Neural crest cell (in vitro differentiated cells): ENCODE results near the gene AP3M1. TPM values are rescaled to one million over a fixed set of nuclear protein-coding genes. Genes with fewer than 3 reads are reported as not detected.

Experiments
- DNase-seq: peaks from one replicate; pipeline ENCODE4 v3.0.0; 2021; ENCODE audit warnings: low read depth, mixed read lengths, low spot score
- H3K27ac Mint-ChIP-seq: one replicate; pipeline ENCODE4 v1.8.0; 2021; ENCODE audit warnings: mild to moderate bottlenecking, mixed read lengths; ENCODE audit not compliant: unreplicated experiment
- H3K27me3 Mint-ChIP-seq: 2 replicates; pipeline ENCODE4 v1.8.0; 2021; ENCODE audit warnings: low read depth, mild to moderate bottlenecking, mixed read lengths
- H3K36me3 Mint-ChIP-seq: 2 replicates; pipeline ENCODE4 v1.8.0; 2021; ENCODE audit warnings: low read depth, mild to moderate bottlenecking, mixed read lengths
- H3K4me1 Mint-ChIP-seq: 2 replicates; pipeline ENCODE4 v1.8.0; 2021; ENCODE audit warnings: mixed read lengths
- H3K4me3 Mint-ChIP-seq: one replicate; pipeline ENCODE4 v1.8.0; 2021; ENCODE audit warnings: mild to moderate bottlenecking, mixed read lengths
- H3K9me3 Mint-ChIP-seq: 2 replicates; pipeline ENCODE4 v1.8.0; 2021; ENCODE audit warnings: mixed read lengths
- total RNA-seq: library from RNA; stranded (reverse); gene quantifications from 2 replicates; pipeline ENCODE4 v1.2.1, GENCODE V29; 2021
- TF ChIP-seq, protein P1 (sequence below): fragments of 200-600 bp; sonication (generic); conservative IDR thresholded peaks from 2 replicates; pipeline ENCODE4 v1.5.0; 2021; ENCODE audit warnings: antibody characterized with exemption, mild to moderate bottlenecking

Gene AP3M1
- total RNA-seq, 1 donor from 2014 or later: 69.5 TPM

DNA sequence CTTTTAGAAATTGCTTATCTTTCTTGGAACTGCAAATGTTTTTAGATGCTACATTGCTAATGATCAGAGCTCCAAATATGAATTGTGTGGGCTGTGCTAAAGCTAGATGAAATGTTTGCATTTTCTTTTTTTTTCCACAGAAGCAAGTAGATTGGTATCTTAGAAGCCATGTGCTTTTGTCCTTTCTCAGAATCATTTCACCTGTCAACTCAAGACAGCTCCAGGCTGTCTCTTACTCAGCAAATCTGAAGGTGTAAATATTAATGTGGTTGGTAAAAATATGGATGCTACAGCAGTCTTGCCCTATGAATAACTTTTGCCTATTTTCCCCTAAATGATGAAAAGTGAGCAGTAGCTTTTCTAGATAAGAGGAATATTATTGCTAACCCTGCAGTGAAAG is 41.2 kb downstream of the AP3M1 start:
- DNase-seq: no peak
- TF ChIP-seq, protein P1, sequence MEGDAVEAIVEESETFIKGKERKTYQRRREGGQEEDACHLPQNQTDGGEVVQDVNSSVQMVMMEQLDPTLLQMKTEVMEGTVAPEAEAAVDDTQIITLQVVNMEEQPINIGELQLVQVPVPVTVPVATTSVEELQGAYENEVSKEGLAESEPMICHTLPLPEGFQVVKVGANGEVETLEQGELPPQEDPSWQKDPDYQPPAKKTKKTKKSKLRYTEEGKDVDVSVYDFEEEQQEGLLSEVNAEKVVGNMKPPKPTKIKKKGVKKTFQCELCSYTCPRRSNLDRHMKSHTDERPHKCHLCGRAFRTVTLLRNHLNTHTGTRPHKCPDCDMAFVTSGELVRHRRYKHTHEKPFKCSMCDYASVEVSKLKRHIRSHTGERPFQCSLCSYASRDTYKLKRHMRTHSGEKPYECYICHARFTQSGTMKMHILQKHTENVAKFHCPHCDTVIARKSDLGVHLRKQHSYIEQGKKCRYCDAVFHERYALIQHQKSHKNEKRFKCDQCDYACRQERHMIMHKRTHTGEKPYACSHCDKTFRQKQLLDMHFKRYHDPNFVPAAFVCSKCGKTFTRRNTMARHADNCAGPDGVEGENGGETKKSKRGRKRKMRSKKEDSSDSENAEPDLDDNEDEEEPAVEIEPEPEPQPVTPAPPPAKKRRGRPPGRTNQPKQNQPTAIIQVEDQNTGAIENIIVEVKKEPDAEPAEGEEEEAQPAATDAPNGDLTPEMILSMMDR: no peak
- Mint-ChIP-seq H3K27me3 (no peaks in the 10 kb centered on the region), H3K36me3 (peaks cover 18% of the 10 kb centered on the region), H3K4me1 (no peaks in the 10 kb centered on the region), H3K4me3 (no peak overlapping the region), H3K27ac (no peak overlapping the region), H3K9me3 (no peaks in the 10 kb centered on the region)

DNA sequence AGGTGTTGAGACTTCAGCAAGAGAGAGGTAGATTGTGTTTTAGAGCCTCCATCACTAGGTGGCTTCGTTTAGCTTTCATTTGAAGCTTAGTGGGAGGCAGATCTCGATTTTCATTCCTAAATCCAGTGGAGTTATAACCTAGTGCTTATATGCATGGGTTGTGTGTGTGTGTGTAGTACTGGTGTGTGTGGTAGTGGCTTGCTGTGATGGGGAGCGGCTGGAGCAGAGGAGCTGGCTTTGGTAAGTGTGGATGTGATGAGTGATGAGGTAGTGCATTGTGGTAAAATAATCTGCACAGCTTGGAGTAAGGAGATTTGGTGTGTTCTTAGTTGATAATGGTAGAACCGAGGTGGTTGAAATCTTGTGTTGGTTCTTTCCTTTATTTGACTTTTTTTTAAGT is 43.2 kb downstream of the AP3M1 start:
- DNase-seq: no peak
- Mint-ChIP-seq H3K9me3 (no peaks in the 10 kb centered on the region), H3K27ac (peak overlapping the region; percentile 87), H3K4me3 (no peak overlapping the region), H3K27me3 (no peaks in the 10 kb centered on the region), H3K4me1 (no peaks in the 10 kb centered on the region), H3K36me3 (peaks cover 15% of the 10 kb centered on the region)
- TF ChIP-seq, protein P1: no peak

DNA sequence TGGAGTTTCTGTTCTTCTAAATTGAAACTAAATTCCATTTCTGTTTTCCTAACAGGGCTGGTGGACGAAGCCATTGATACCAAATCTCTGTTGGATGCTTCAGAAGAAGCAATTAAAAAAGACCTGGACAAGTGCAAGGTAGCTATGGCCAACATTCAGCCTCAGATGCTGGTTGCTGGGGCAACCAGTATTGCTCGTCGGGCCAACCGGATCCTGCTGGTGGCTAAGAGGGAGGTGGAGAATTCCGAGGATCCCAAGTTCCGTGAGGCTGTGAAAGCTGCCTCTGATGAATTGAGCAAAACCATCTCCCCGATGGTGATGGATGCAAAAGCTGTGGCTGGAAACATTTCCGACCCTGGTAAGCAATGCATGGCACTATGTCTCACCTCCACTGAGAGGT is 45.6 kb downstream of the AP3M1 start:
- TF ChIP-seq, protein P1: no peak
- peaks cover 15% of the 10 kb centered on the region for H3K36me3 Mint-ChIP-seq
- no peaks in the 10 kb centered on the region for H3K27me3 Mint-ChIP-seq
- H3K27ac Mint-ChIP-seq: no peak overlapping the region
- DNase-seq: no peak
- no peaks in the 10 kb centered on the region for H3K4me1 Mint-ChIP-seq
- H3K9me3 Mint-ChIP-seq: no peaks in the 10 kb centered on the region
- H3K4me3 Mint-ChIP-seq: no peak overlapping the region

DNA sequence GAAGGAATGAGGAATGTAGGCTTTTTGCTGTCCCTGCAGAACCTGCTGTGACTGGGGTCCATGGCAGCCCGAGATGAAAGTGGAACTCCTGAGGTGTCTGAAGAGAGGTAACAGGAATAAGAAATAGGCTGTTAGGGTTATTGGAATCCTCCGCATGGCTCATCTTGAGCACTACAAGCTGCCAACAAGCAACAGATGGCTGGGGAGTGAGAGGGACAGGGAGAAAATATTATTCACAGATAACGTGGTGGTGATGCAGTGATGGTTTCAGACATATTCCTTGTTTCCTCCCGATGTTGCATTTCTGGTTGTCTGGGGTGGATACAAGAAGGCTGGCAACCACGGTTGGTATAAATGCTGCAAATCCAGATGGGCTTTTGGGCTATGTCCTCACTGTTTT is 46.1 kb downstream of the AP3M1 start:
- Mint-ChIP-seq H3K4me1 (no peaks in the 10 kb centered on the region), H3K9me3 (no peaks in the 10 kb centered on the region), H3K27ac (no peak overlapping the region), H3K4me3 (no peak overlapping the region), H3K27me3 (no peaks in the 10 kb centered on the region), H3K36me3 (peaks cover 15% of the 10 kb centered on the region)
- TF ChIP-seq, protein P1: no peak
- no peak for DNase-seq

DNA sequence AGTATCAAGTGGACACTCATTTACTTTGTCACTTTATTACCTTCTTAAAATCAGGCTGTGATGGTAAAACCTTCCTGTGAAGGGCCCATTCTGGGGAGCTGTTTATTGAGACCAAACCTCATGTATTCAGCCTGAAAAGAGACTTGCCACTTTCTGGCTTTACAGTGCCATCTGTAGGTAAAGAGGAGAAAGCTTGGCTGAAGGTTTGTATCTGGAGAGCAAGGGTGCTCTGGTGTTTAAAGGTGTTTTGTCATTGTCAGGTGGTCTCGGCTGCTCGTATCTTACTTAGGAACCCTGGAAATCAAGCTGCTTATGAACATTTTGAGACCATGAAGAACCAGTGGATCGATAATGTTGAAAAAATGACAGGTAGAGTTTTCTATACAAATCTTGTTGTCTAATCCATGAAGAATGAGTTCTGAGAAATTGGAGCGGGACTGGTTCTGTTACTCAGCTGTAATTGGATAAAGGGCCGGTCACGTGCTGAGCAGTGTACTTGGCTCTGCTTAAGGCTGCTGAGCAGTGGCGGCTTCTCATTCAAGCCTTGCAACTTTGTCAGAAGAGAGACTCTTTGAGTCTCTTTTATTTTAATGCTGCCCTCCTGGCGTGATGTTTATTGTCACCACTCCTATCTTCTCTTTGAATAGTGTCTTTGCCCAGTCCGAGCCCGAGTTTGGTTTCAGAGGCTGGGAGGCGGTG is 46.9 kb downstream of the AP3M1 start:
- no peaks in the 10 kb centered on the region for H3K27me3 Mint-ChIP-seq
- no peak overlapping the region for H3K4me3 Mint-ChIP-seq
- no peak overlapping the region for H3K27ac Mint-ChIP-seq
- H3K4me1 Mint-ChIP-seq: no peaks in the 10 kb centered on the region
- no peaks in the 10 kb centered on the region for H3K9me3 Mint-ChIP-seq
- DNase-seq: no peak
- H3K36me3 Mint-ChIP-seq: peaks cover 15% of the 10 kb centered on the region
- TF ChIP-seq, protein P1: peak; percentile 54
